Activated CD8-positive, alpha-beta memory T cell treated with anti-CD3 and anti-CD28 coated beads for 24 hours (primary cell): ENCODE measurements around the gene RAX2.
A peak's percentile ranks its signal among the peaks of the same experiment; 100 is the strongest.
"Not testable (repeated sequence)": the region's sequence is repeated elsewhere in the genome, so short reads cannot be mapped to it uniquely, and the experiment has no call there.

Experiments used
- DNase-seq: peaks from one replicate; pipeline ENCODE4 v3.0.0-alpha.2; 2020

Gene RAX2

GRCh38 chr19:3775831-3776230 is 3.8 kb upstream of the RAX2 start:
- no peak for DNase-seq

- DNase-seq, result no peak
Observed at GRCh38 chr19:3775374-3775711, 3.3 kb upstream of the RAX2 start.

GRCh38 chr19:3774621-3775373 is 2.8 kb upstream of the RAX2 start:
- no peak for DNase-seq

- no peak for DNase-seq
Observed at GRCh38 chr19:3773814-3774515, 1.9 kb upstream of the RAX2 start.

GRCh38 chr19:3771000-3771905 is 775 bp downstream of the RAX2 start:
- DNase-seq, result no peak

GRCh38 chr19:3770136-3770999 is 1.7 kb downstream of the RAX2 start:
- no peak for DNase-seq

- no peak for DNase-seq
Observed at GRCh38 chr19:3769494-3769893, 2.5 kb downstream of the RAX2 start.

GRCh38 chr19:3768748-3769099 is 3.3 kb downstream of the RAX2 start:
- DNase-seq, result no peak

- no peak for DNase-seq
Observed at GRCh38 chr19:3768015-3768747, 3.8 kb downstream of the RAX2 start.

GRCh38 chr19:3767050-3767449 is 5.0 kb downstream of the RAX2 start:
- DNase-seq, result no peak

GRCh38 chr19:3766520-3766919 is 5.5 kb downstream of the RAX2 start:
- DNase-seq, result no peak

GRCh38 chr19:3765757-3766156 is 6.3 kb downstream of the RAX2 start:
- not testable (repeated sequence) for DNase-seq

- no peak for DNase-seq
Observed at GRCh38 chr19:3765121-3765520, 6.9 kb downstream of the RAX2 start.

- peak; percentile 100 for DNase-seq
Observed at GRCh38 chr19:3762501-3763459, 9.2 kb downstream of the RAX2 start, which contains the start of gene MRPL54. TSS of gene MRPL54 (plus strand) at chr19:3762682. CDS start at chr19:3762701, 19 bp downstream.

- no peak for DNase-seq
Observed at GRCh38 chr19:3762130-3762473, 9.9 kb downstream of the RAX2 start.

- DNase-seq, result peak; percentile 100
Observed at GRCh38 chr19:3761382-3762129, 10.5 kb downstream of the RAX2 start, which contains the start of gene APBA3. TSS of gene APBA3 (minus strand) at chr19:3761692. CDS start at chr19:3760264, 1,428 bp downstream.

GRCh38 chr19:3760871-3761361 is 11.1 kb downstream of the RAX2 start:
- no peak for DNase-seq

GRCh38 chr19:3759482-3760254 is 12.4 kb downstream of the RAX2 start:
- no peak for DNase-seq

GRCh38 chr19:3758297-3758696 is 13.7 kb downstream of the RAX2 start:
- DNase-seq, result not testable (repeated sequence)
